OCI-LY3 (cell line): ENCODE measurements around the gene LPCAT1.

Source experiments
- CTCF ChIP-seq: fragments of 200-600, 300-600 bp; sonication (generic); IDR thresholded peaks from 2 replicates; pipeline ENCODE4 v1.5.1; 2014; ENCODE audit warnings: antibody characterized with exemption, low read length, low read depth
- EZH2phosphoT487 ChIP-seq: fragments of 200-600 bp; shearing (Covaris generic); IDR thresholded peaks from 2 replicates; pipeline ENCODE4 v1.6.1; 2018; ENCODE audit warnings: antibody characterized with exemption, mixed run types, low read depth

- TF ChIP-seq CTCF: no peak
- TF ChIP-seq EZH2phosphoT487: no peak
These were observed 51.5 kb downstream of the LPCAT1 start for GRCh38 chr5:1471997-1472963.
